Activated effector memory CD4-positive, alpha-beta T cell treated with anti-CD3 and anti-CD28 coated beads, Interleukin-2, amount 50 U/mL, for 16 hours (primary cell): ENCODE measurements around the gene ANTXR1.

Experiments
- DNase-seq: peaks from one replicate; pipeline ENCODE4 v3.0.0-alpha.2; 2020

Gene ANTXR1

GRCh38 chr2:69077252-69077950, 64.4 kb downstream of the ANTXR1 start:
- DNase-seq = no peak

GRCh38 chr2:69080071-69080470, 67.1 kb downstream of the ANTXR1 start:
- DNase-seq = no peak

GRCh38 chr2:69081001-69081580, 68.1 kb downstream of the ANTXR1 start:
- no peak for DNase-seq

- no peak for DNase-seq
Observed at GRCh38 chr2:69081757-69082156, 68.8 kb downstream of the ANTXR1 start.

- no peak for DNase-seq
Observed at GRCh38 chr2:69082430-69082997, 69.5 kb downstream of the ANTXR1 start.

- no peak for DNase-seq
Observed at GRCh38 chr2:69083235-69083748, 70.3 kb downstream of the ANTXR1 start.

GRCh38 chr2:69084492-69084891, 71.5 kb downstream of the ANTXR1 start:
- DNase-seq = no peak

GRCh38 chr2:69086466-69086865, 73.5 kb downstream of the ANTXR1 start:
- DNase-seq = no peak

- no peak for DNase-seq
Observed at GRCh38 chr2:69087211-69087911, 74.4 kb downstream of the ANTXR1 start.

- no peak for DNase-seq
Observed at GRCh38 chr2:69087912-69088240, 74.9 kb downstream of the ANTXR1 start.

GRCh38 chr2:69088466-69088865, 75.5 kb downstream of the ANTXR1 start:
- DNase-seq = no peak

- no peak for DNase-seq
Observed at GRCh38 chr2:69089266-69089665, 76.3 kb downstream of the ANTXR1 start.

- DNase-seq = no peak
Observed at GRCh38 chr2:69089998-69090397, 77.0 kb downstream of the ANTXR1 start.

- DNase-seq = no peak
Observed at GRCh38 chr2:69090820-69091219, 77.8 kb downstream of the ANTXR1 start.

GRCh38 chr2:69092857-69093256, 79.9 kb downstream of the ANTXR1 start:
- DNase-seq = no peak

GRCh38 chr2:69095305-69095704, 82.3 kb downstream of the ANTXR1 start:
- no peak for DNase-seq

- DNase-seq = no peak
Observed at GRCh38 chr2:69096326-69097095, 83.5 kb downstream of the ANTXR1 start.

GRCh38 chr2:69097148-69097610, 84.2 kb downstream of the ANTXR1 start:
- no peak for DNase-seq

GRCh38 chr2:69097891-69098655, 85.1 kb downstream of the ANTXR1 start:
- no peak for DNase-seq

GRCh38 chr2:69099541-69099940, 86.6 kb downstream of the ANTXR1 start:
- DNase-seq = no peak

GRCh38 chr2:69100220-69100723, 87.3 kb downstream of the ANTXR1 start:
- DNase-seq = no peak

GRCh38 chr2:69102041-69102593, 89.1 kb downstream of the ANTXR1 start:
- no peak for DNase-seq
